Heart right ventricle (tissue), 16 donors: ENCODE results near the gene TSPOAP1. TPM values are rescaled to one million over a fixed set of nuclear protein-coding genes. Genes with fewer than 3 reads are reported as not detected.

ENCODE experiments used
- ATAC-seq, 8 donors: fragments of 200-7000 bp; cut with Tn5 transposase; one replicate each; pipeline ENCODE4 v1.9.1; 2020; ENCODE audit warnings: mild to moderate bottlenecking in 8 of 8, moderate library complexity in 8 of 8, moderate number of reproducible peaks in 1 of 8
- DNase-seq, 2 donors: peaks; one replicate each; pipeline ENCODE4 v3.0.0-alpha.2; 2020
- H3K27ac ChIP-seq, 10 donors: fragments of 200-600 bp; sonication (generic) in 2 of 10; one replicate each; pipeline versions ENCODE4 v1.5.0 to v1.8.0; 2020 to 2022; ENCODE audit warnings: mild to moderate bottlenecking in 3 of 10
- H3K27me3 ChIP-seq, 7 donors: fragments of 200-600 bp; one replicate each; pipeline ENCODE4 v1.8.0; 2021 to 2022; ENCODE audit warnings: mild to moderate bottlenecking in 2 of 7
- H3K36me3 ChIP-seq, 9 donors: fragments of 200-600 bp; sonication (generic) in 1 of 9; one replicate each; pipeline versions ENCODE4 v1.5.0 to v1.8.0; 2020 to 2022; ENCODE audit warnings: mild to moderate bottlenecking in 2 of 9
- H3K4me1 ChIP-seq, 9 donors: fragments of 200-600 bp; sonication (generic) in 1 of 9; one replicate each; pipeline versions ENCODE4 v1.5.0 to v1.8.0; 2020 to 2022; ENCODE audit warnings: mild to moderate bottlenecking in 4 of 9
- H3K4me3 ChIP-seq, 10 donors: fragments of 200-600 bp; sonication (generic) in 2 of 10; one replicate each; pipeline versions ENCODE4 v1.5.0 to v1.8.0; 2020 to 2022; ENCODE audit warnings: mild to moderate bottlenecking in 7 of 10, moderate library complexity in 2 of 10
- H3K9me3 ChIP-seq, 11 donors: fragments of 200-600 bp in 10 of 11; sonication (generic) in 2 of 11; one replicate each; pipeline versions ENCODE4 v1.5.0 to v1.8.0; 2013 to 2022; ENCODE audit warnings: mild to moderate bottlenecking in 2 of 11, control low read depth in 1 of 11, moderate library complexity in 1 of 11
- CTCF ChIP-seq, 9 donors: fragments of 200-600 bp; sonication (generic) in 2 of 9; IDR thresholded peaks; one replicate each; pipeline versions ENCODE4 v1.5.0 to v1.8.0; 2021 to 2022; ENCODE audit warnings: antibody characterized with exemption in 9 of 9, mild to moderate bottlenecking in 5 of 9, moderate library complexity in 1 of 9
- WGBS, 2 donors: extraction: QIAGEN DNeasy Blood & Tissue Kit; methylation state at CpG; one replicate each; pipeline ENCODE4 v1.1.7; 2013; ENCODE audit warnings: inconsistent platforms in 1 of 2; 5-methylcytosine and 5-hydroxymethylcytosine counted together
- intact Hi-C, 10 donors: fragments of 100-400 bp; cut with DNase I; formaldehyde crosslinking; loops; one replicate each; pipeline versions ENCODE4 v1.11.1 to v1.14.2; 2022
- polyA plus RNA-seq, 2 donors: library from polyadenylated mRNA; stranded (reverse); fragments of 200-250 nt; gene quantifications; one replicate each; pipeline ENCODE4 v1.2.3, GENCODE V29; 2013
- total RNA-seq, 10 donors: library from RNA; stranded (reverse); fragmentation: NEBNext Ultra II Directional in 3 of 10; extraction: Animal tissue kit (Norgen Biotek cat#: 25700) in 3 of 10; gene quantifications; one replicate each; pipeline versions ENCODE4 v1.2.1 to v1.2.4, GENCODE V29; 2021 to 2023
- donor health status: Arrhythmogenic right ventricular cardiomyopathy.
- donor health status: ischemic (EF 13 %, LVEDD 7.1; RV severe dilation, severe dysfunction).
- donor health status: healthy with polysubstance abuse.
- donor health status: DM: no; HTN: yes; CAD: no.
- donor health status: DM: no; HTN: no; CAD: no.
- donor health status: ischemic (EF 25% LVEDD 6.9; RV normal size, moderate dysfunction).
- donor health status: ischemic (EF 25% LVEDD 5.7; RV mildly dilated, moderate dysfunction).
- donor health status: healthy.
- donor health status: DM: yes; HTN: yes; CAD: no.
- donor health status: Ischemic cardiomyopathy.
- donor health status: ischemic (EF 35%, LVEDD 5.7; RV mildly dilated, moderate dysfunction).
- donor health status: nonischemic (EF 11% LVEDD 7.7; RV severe dilation, severe dysfunction).
- donor health status: DM: yes; HTN: yes; CAD: no.
- donor health status: PGD.
- donor health status: ischemic (EF 29% LVEDD 5.4; RV normal size, mild dysfunction).
- donor health status: nonischemic (EF 23%, LVEDD 6.1; RV moderate dilation, normal function).

TSPOAP1 gene
- total and polyA plus RNA-seq, 12 donors: 1.6 to 35.6 (median 12.4) TPM

- peaks cover 0 to 93% (median 20%) of the 10 kb centered on the region in 9 donors for H3K4me1 ChIP-seq
- H3K4me3 ChIP-seq: peak overlapping the region in 1 of 10 donors; percentile 82
Measured at GRCh38 chr17:58340405-58340876, 11.8 kb upstream of the TSPOAP1 start.

GRCh38 chr17:58339755-58340404 lies 11.3 kb upstream of the TSPOAP1 start:
- peaks cover 0 to 17% (median 0%) of the 10 kb centered on the region in 7 donors for H3K27me3 ChIP-seq
- peak overlapping the region in 6 of 10 donors; percentile 13 to 100 (median 68) for H3K27ac ChIP-seq
- DNase-seq: no peak
- H3K9me3 ChIP-seq: no peaks in the 10 kb centered on the region
- peaks cover 0 to 15% (median 4%) of the 10 kb centered on the region in 9 donors for H3K36me3 ChIP-seq
- no peak for ATAC-seq
- TF ChIP-seq CTCF (IDR thresholded peaks at IDR 0.05): no peak
- intact Hi-C loops: no loop called here
- peaks cover 0 to 93% (median 20%) of the 10 kb centered on the region in 9 donors for H3K4me1 ChIP-seq
- H3K4me3 ChIP-seq: peak overlapping the region in 4 of 10 donors; percentile 11 to 82 (median 24)
- 92 to 94% methylated on average over 6 of the region's 6 CpGs for WGBS, 2 donors

More at GRCh38 chr17:58340405-58340876, 11.8 kb upstream of the TSPOAP1 start:
- H3K27ac ChIP-seq: peak overlapping the region in 5 of 10 donors; percentile 9 to 100 (median 69)
- DNase-seq (no peak), ATAC-seq (no peak)
- H3K36me3 ChIP-seq: peaks cover 0 to 20% (median 10%) of the 10 kb centered on the region in 9 donors
- H3K27me3 ChIP-seq: peaks cover 0 to 17% (median 0%) of the 10 kb centered on the region in 7 donors
- H3K9me3 ChIP-seq: no peaks in the 10 kb centered on the region
- TF ChIP-seq CTCF (IDR thresholded peaks at IDR 0.05): no peak
- WGBS, 2 donors: 89 to 91% methylated on average over 5 of the region's 5 CpGs
- intact Hi-C loops: no loop called here

GRCh38 chr17:58338841-58339754 lies 10.5 kb upstream of the TSPOAP1 start:
- WGBS, 2 donors: 45 to 53% methylated on average over 10 of the region's 10 CpGs
- Histone ChIP-seq H3K4me1 (peaks cover 0 to 93% (median 20%) of the 10 kb centered on the region in 9 donors), H3K9me3 (no peaks in the 10 kb centered on the region), H3K27ac (peak overlapping the region in 7 of 10 donors; percentile 6 to 100 (median 69)), H3K36me3 (peaks cover 0 to 7% (median 0%) of the 10 kb centered on the region in 9 donors), H3K27me3 (peaks cover 0 to 17% (median 0%) of the 10 kb centered on the region in 7 donors), H3K4me3 (peak overlapping the region in 4 of 10 donors; percentile 11 to 82 (median 24))
- no peak for DNase-seq
- peak in 7 of 8 donors; percentile 30 to 70 (median 59) for ATAC-seq
- intact Hi-C loops: no loop called here
- no peak for TF ChIP-seq CTCF (IDR thresholded peaks at IDR 0.05)

GRCh38 chr17:58338454-58338840 lies 9.9 kb upstream of the TSPOAP1 start:
- H3K9me3 ChIP-seq: no peaks in the 10 kb centered on the region
- H3K4me1 ChIP-seq: peaks cover 0 to 93% (median 20%) of the 10 kb centered on the region in 9 donors
- peaks cover 0 to under 1% (median 0%) of the 10 kb centered on the region in 9 donors for H3K36me3 ChIP-seq
- DNase-seq: no peak
- H3K4me3 ChIP-seq: peak overlapping the region in 2 of 10 donors; percentile 21 to 82
- WGBS, 2 donors: 85 to 87% methylated on average over 3 of the region's 3 CpGs
- peaks cover 0 to 17% (median 0%) of the 10 kb centered on the region in 7 donors for H3K27me3 ChIP-seq
- intact Hi-C loops: no loop called here
- H3K27ac ChIP-seq: peak overlapping the region in 7 of 10 donors; percentile 6 to 100 (median 71)
- no peak for ATAC-seq
- TF ChIP-seq CTCF (IDR thresholded peaks at IDR 0.05): no peak
